Pulmonary artery endothelial cell (primary cell): ENCODE data around the gene TOMM70. TPM values are rescaled to one million over a fixed set of nuclear protein-coding genes. Genes with fewer than 3 reads are reported as not detected.
A peak's percentile ranks its signal among the peaks of the same experiment; 100 is the strongest.
"Not testable (repeated sequence)": the region's sequence is repeated elsewhere in the genome, so short reads cannot be mapped to it uniquely, and the experiment has no call there.

Source experiments
- DNase-seq: peaks from one replicate; pipeline ENCODE4 v3.0.0-alpha.2; 2011; ENCODE audit warnings: low read depth, low spot score
- total RNA-seq: library from RNA; depleted of rRNA; stranded (reverse); fragments of >200 nt; gene quantifications from 2 replicates; pipeline ENCODE4 v1.2.3, GENCODE V29; 2014

Gene TOMM70
- total RNA-seq, 1 donor from 2014 or later = 37.4 TPM

DNA sequence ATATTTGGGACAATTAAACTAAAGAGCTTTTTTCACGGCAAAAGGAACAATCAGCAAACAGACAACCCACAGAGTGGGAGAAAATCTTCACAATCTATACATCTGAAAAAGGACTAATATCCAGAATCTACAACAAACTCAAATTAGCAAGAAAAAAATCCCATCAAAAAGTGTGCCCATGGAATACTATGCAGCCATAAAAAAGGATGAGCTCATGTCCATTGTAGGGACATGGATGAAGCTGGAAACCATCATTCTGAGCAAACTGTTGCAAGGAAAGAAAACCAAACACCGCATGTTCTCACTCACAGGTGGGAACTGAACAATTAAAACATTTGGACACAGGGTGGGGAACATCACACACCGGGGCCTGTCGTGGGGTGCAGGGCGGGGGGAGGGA, 73.5 kb downstream of the TOMM70 start:
- not testable (repeated sequence) for DNase-seq

DNA sequence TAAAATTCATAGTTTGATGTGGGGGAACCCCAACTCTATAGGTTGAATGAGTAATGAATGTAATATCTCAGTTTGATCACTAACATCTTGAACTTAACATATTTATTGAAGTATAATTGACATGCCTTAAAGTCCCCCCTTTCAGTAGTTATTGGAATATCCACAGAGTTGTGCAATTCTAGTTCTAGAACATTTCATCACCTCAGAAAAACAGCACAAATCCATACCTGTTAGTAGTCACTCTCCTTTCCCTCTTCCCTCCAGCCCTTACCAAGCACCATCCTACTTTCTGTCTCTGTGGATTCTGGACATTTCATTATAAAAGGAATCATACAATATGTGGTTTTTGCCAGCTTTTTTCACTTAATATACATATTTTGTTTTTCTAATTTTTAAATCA, 75.1 kb downstream of the TOMM70 start:
- no peak for DNase-seq

DNA sequence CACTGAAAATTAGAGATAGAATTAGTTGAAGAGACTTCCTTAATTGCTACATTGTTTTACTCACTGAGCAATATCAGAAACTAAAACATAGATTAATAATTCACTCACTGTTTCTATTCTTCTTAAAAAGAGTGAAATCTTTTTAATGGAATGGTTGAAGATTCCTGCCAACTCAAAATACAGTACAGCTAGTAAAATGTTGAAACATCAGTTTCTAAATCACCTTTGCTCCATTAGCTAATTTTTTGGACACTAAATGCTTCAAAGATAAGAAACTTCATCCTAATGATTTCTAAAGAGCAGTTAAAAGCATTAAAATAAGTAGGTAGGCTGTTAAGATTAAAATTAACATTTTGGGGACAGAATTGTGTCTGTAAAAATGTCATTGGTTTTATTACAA, 76.8 kb downstream of the TOMM70 start:
- DNase-seq = no peak

DNA sequence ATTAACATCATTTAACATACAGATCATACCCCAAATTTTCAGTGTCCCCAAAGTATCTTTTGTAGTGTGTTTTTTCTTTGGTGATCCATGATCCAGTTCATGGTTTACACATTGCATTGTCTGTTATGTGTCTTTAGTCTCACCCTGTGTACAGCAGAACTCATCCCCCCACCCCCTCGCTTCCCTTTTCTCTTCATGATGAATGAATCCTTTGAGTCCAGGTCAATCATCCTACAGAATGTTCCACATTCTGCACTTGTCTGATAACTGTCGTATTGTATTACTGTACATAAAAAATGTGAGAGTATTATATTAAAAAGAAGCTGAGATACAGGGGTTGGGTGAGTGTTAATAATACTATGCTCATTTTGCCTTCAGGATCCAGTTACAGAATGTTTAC, 80.9 kb downstream of the TOMM70 start:
- DNase-seq = no peak

DNA sequence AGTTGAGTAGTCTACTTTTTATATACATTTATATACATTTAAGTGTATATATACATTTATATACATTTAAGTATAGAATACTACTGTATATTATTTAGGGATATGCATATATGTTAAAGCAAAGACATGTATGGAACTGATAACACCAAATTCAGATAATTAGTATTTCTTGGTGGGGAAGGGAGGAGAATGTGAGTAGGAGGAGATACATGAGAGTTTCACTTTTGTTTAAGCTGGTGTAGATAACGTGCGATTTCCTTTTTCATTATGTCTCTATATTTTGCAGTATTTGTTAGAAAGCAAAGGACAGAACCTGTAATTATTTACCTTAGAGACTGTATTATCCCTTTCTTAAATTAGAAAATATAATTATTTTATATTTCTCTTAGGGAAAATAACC, 83.0 kb downstream of the TOMM70 start:
- no peak for DNase-seq

DNA sequence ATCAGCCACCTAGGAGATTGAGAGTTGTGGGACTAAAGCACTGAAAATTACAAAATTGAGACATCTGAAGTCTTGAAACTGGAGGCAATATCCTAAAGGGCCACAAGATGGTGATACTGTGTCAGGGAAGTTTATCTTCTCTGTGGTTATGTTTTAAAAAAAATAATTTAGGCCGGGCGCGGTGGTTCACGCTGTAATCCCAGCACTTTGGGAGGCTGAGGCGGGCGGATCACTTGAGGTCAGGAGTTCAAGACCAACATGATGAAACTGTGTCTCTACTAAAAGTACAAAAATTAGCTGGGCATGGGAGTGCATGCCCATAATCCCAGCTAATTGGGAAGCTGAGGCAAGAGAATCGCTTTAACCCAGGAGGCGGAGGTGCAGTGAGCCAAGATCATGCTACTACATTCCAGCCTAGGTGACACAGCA, 84.2 kb downstream of the TOMM70 start:
- DNase-seq = peak; percentile 10

Other genes starting within 250 kb of the TOMM70 start
- 39.8 and 40.7 TPM in 2 replicates for gene TBC1D23, start 140.1 kb downstream of the TOMM70 start, total RNA-seq
- gene NIT2, start 66.3 kb downstream of the TOMM70 start, total RNA-seq = 15.0 and 20.4 TPM in 2 replicates
- gene LNP1, start 450 bp upstream of the TOMM70 start, total RNA-seq = 0.99 and 1.1 TPM in 2 replicates
- gene TMEM45A, start 91.5 kb upstream of the TOMM70 start, total RNA-seq = 4.0 and 4.3 TPM in 2 replicates
- gene ADGRG7, start 208.5 kb upstream of the TOMM70 start, total RNA-seq = not detected in 2 replicates